ENCODE results near the gene AP3B1. TPM values are rescaled to one million over a fixed set of nuclear protein-coding genes. Genes with fewer than 3 reads are reported as not detected.
"Not testable (repeated sequence)": the region's sequence is repeated elsewhere in the genome, so short reads cannot be mapped to it uniquely, and the experiment has no call there.

AP3B1 gene
- total RNA-seq, 1 donor from 2014 or later: 40.0 TPM

- no peaks in the 10 kb centered on the region for H3K4me1 ChIP-seq
- H3K9me3 ChIP-seq: no peaks in the 10 kb centered on the region
- no peaks in the 10 kb centered on the region for H3K36me3 ChIP-seq
- H3K4me3 ChIP-seq: no peak overlapping the region
- intact Hi-C loops (cut with DNase I): no loop called here
- H3K27ac ChIP-seq: no peak overlapping the region
- H3K27me3 ChIP-seq (ENCODE audit: low read depth): no peaks in the 10 kb centered on the region
- ATAC-seq (no peak), DNase-seq (no peak)
- TF ChIP-seq, protein P1, sequence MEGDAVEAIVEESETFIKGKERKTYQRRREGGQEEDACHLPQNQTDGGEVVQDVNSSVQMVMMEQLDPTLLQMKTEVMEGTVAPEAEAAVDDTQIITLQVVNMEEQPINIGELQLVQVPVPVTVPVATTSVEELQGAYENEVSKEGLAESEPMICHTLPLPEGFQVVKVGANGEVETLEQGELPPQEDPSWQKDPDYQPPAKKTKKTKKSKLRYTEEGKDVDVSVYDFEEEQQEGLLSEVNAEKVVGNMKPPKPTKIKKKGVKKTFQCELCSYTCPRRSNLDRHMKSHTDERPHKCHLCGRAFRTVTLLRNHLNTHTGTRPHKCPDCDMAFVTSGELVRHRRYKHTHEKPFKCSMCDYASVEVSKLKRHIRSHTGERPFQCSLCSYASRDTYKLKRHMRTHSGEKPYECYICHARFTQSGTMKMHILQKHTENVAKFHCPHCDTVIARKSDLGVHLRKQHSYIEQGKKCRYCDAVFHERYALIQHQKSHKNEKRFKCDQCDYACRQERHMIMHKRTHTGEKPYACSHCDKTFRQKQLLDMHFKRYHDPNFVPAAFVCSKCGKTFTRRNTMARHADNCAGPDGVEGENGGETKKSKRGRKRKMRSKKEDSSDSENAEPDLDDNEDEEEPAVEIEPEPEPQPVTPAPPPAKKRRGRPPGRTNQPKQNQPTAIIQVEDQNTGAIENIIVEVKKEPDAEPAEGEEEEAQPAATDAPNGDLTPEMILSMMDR (IDR thresholded peaks at IDR 0.05): no peak
Measured at GRCh38 chr5:78056053-78056452, 238.4 kb downstream of the AP3B1 start.

DNA sequence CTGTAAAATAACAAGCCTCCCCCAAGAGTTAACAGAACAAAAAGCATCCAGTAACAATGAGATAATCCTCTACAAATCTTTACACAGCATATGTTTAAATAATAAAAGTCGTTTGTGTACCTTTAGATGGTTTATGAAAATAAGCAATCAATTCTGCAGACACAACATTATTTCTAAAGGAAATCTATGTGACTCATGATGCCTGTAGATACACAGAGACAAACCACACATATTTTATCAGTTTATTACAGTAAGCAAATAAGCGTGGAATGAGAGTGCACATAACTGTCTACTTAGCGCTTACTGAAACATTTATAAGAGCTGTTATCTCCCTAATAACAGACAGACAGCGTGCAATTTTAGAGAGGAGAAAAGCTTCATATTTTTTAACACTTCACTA, 243.6 kb downstream of the AP3B1 start:
- Histone ChIP-seq H3K27me3 (ENCODE audit: low read depth) (no peaks in the 10 kb centered on the region), H3K36me3 (no peaks in the 10 kb centered on the region), H3K27ac (no peak overlapping the region), H3K9me3 (no peaks in the 10 kb centered on the region), H3K4me3 (no peak overlapping the region), H3K4me1 (no peaks in the 10 kb centered on the region)
- TF ChIP-seq, protein P1 (IDR thresholded peaks at IDR 0.05): no peak
- intact Hi-C loops (cut with DNase I): no loop called here
- no peak for DNase-seq
- ATAC-seq: no peak

DNA sequence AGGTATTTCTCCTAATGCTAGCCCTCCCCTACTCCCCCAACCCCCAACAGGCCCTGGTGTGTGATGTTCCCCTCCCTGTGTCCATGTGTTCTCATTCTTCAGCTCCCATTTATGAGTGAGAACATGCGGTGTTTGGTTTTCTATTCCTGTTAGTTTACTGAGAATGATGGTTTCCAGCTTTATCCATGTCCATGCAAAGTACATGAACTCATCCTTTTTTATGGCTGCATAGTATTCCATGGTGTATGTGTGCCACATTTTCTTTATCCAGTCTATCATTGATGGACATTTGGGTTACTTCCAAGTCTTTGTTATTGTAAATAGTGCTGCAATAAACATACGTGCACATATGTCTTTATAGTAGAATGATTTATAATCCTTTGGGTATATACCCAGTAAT, 247.7 kb downstream of the AP3B1 start:
- intact Hi-C loops (cut with DNase I); ATAC-seq; H3K4me3 ChIP-seq: not testable (repeated sequence)

DNA sequence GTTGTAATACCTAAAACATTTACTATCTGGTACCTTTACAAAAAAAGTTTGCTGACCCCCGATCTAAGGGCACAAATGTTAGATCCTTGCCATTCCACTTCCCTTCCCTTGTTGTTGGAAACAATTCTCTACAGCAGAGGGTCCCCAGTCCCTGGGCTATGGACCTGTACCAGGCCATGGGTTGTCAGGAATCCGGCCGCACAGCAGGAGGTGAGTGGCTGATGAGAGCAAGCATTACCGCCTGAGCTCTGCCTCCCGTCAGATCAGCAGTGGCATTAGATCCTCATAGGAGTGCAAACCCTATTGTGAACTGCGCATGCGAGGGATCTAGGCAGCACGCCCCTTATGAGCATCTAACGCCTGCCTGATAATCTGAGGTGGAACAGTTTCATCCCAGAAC, 248.5 kb downstream of the AP3B1 start:
- Histone ChIP-seq H3K4me1 (no peaks in the 10 kb centered on the region), H3K9me3 (no peaks in the 10 kb centered on the region), H3K36me3 (no peaks in the 10 kb centered on the region), H3K4me3 (no peak overlapping the region), H3K27ac (no peak overlapping the region), H3K27me3 (ENCODE audit: low read depth) (no peaks in the 10 kb centered on the region)
- TF ChIP-seq, protein P1 (IDR thresholded peaks at IDR 0.05): no peak
- DNase-seq (no peak), ATAC-seq (no peak)
- intact Hi-C loops (cut with DNase I): no loop called here

More for the DNA sequence above, 247.7 kb downstream of the AP3B1 start:
- not testable (repeated sequence) for H3K9me3 ChIP-seq; H3K36me3 ChIP-seq; H3K27ac ChIP-seq; H3K27me3 ChIP-seq (ENCODE audit: low read depth); H3K4me1 ChIP-seq; DNase-seq

GRCh38 chr5:78041805-78042204, 252.7 kb downstream of the AP3B1 start:
- no peak for ATAC-seq
- no peak overlapping the region for H3K4me3 ChIP-seq
- no peaks in the 10 kb centered on the region for H3K9me3 ChIP-seq
- H3K27ac ChIP-seq: no peak overlapping the region
- H3K4me1 ChIP-seq: no peaks in the 10 kb centered on the region
- TF ChIP-seq, protein P1 (IDR thresholded peaks at IDR 0.05): no peak
- peaks cover 17% of the 10 kb centered on the region for H3K36me3 ChIP-seq
- DNase-seq: no peak
- intact Hi-C loops (cut with DNase I): no loop called here
- H3K27me3 ChIP-seq (ENCODE audit: low read depth): no peaks in the 10 kb centered on the region

DNA sequence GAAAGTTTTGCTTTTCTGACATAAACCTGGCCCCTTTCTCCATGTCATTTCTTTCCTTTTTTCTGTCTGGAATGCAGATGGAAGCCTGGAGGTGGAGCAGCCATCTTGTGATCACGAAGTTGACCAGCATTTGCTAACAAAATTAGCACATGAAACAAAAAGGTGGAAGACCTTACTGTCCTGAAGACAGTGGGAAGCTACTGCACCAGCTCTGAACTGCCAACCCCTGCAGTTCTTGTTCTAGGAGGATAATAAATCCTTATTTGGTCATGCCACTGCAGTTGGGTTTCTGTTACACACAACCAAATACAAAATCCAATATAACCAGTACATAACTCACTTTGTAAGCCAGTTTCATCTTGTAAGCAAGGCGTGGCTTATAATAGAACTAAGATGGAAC, 269.0 kb downstream of the AP3B1 start:
- TF ChIP-seq, protein P1 (IDR thresholded peaks at IDR 0.05): no peak
- no peaks in the 10 kb centered on the region for H3K4me1 ChIP-seq
- H3K4me3 ChIP-seq: no peak overlapping the region
- H3K9me3 ChIP-seq: no peaks in the 10 kb centered on the region
- H3K27me3 ChIP-seq (ENCODE audit: low read depth): no peaks in the 10 kb centered on the region
- ATAC-seq: no peak
- no peak for DNase-seq
- intact Hi-C loops (cut with DNase I): no loop called here
- H3K36me3 ChIP-seq: no peaks in the 10 kb centered on the region
- no peak overlapping the region for H3K27ac ChIP-seq

Measured in lower lobe of right lung (tissue), 2 donors.